Stimulated activated effector memory CD8-positive, alpha-beta T cell treated with anti-CD3 and anti-CD28 coated beads, Interleukin-12 subunit alpha, Interleukin-12 subunit beta, amount 100 ng/mL, for 72 hours (primary cell): ENCODE measurements around the gene TSGA10IP.

Source experiments
- ATAC-seq: fragments of 150-1000 bp; cut with Tn5 transposase; 2 replicates; pipeline ENCODE4 v1.10.0; 2021
- DNase-seq, 2 donors: peaks; one replicate each; pipeline ENCODE4 v3.0.0; 2021 to 2022; ENCODE audit warnings: low spot score in 2 of 2
- H3K27ac Mint-ChIP-seq: one replicate; pipeline ENCODE4 v1.8.0; 2022; ENCODE audit warnings: mild to moderate bottlenecking, mixed read lengths
- H3K36me3 Mint-ChIP-seq: one replicate; pipeline ENCODE4 v1.8.0; 2022; ENCODE audit warnings: mild to moderate bottlenecking, mixed read lengths
- H3K4me1 Mint-ChIP-seq: one replicate; pipeline ENCODE4 v1.8.0; 2022; ENCODE audit warnings: mixed read lengths
- H3K4me3 Mint-ChIP-seq: one replicate; pipeline ENCODE4 v1.8.0; 2022; ENCODE audit warnings: mild to moderate bottlenecking, mixed read lengths
- H3K9me3 Mint-ChIP-seq: one replicate; pipeline ENCODE4 v1.8.0; 2022; ENCODE audit warnings: mixed read lengths

Gene TSGA10IP

DNA sequence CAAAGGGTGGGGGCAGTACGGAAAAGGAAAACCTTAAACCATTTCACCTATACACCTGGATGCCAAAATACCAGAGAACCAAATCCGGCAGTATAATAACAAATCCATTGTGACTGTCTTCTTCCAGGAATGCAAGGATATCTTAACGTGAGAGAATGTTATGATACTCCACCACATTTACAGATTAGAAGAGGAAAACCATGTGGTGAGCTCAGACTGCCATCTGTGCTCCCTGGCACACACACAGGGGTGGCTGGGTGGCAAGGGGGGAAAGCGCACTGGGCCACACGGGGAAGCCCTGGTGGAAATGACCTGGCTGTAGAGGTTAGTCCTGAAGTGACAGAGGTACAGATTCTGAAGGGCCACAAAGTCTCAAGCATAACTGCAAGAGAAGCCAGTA lies 46.8 kb downstream of the TSGA10IP start:
- Mint-ChIP-seq H3K4me3 (no peak overlapping the region), H3K36me3 (peaks cover 35% of the 10 kb centered on the region), H3K9me3 (no peaks in the 10 kb centered on the region), H3K27ac (no peak overlapping the region), H3K4me1 (peaks cover 6% of the 10 kb centered on the region)
- no peak for DNase-seq
- no peak for ATAC-seq

DNA sequence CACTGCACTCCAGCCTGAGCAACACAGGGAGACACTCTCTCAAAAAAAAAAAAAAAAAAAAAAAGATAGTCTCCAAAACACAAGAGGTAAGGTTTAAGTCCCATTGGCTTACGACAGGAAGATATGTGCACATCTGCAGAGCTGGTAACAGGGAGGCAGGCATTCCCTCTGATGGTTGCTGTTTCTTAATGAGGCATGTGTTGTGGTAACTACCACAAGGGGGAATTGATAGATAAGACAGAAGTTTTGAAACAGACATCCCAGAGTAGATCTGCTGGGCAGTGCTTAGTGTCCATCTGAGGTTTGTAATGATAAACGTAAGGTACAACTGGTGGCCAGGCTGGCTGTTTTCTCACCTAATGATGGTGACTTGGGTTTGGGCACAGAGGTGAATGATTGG lies 52.0 kb downstream of the TSGA10IP start:
- Mint-ChIP-seq H3K4me1 (peaks cover 23% of the 10 kb centered on the region), H3K36me3 (peaks cover 68% of the 10 kb centered on the region), H3K4me3 (no peak overlapping the region), H3K27ac (no peak overlapping the region), H3K9me3 (no peaks in the 10 kb centered on the region)
- ATAC-seq (no peak), DNase-seq (no peak)

GRCh38 chr11:66001942-66002647 lies 56.8 kb downstream of the TSGA10IP start, which contains the start of the genes BANF1 and EIF1AD:
BANF1 (plus strand) TSS chr11:66002503; CDS start chr11:66003251, 748 bp downstream.
EIF1AD (minus strand) TSS chr11:66002157; CDS start chr11:66000389, 1,768 bp downstream.
- DNase-seq, result peak; percentile 90 to 98
- H3K4me1 Mint-ChIP-seq, result peaks cover 31% of the 10 kb centered on the region
- H3K4me3 Mint-ChIP-seq, result peak within 1 kb of the TSS; percentile 99
- peak within 1 kb of the TSS; percentile 96 for H3K27ac Mint-ChIP-seq
- H3K36me3 Mint-ChIP-seq, result peaks cover 85% of the 10 kb centered on the region
- peak; percentile 92 for ATAC-seq
- H3K9me3 Mint-ChIP-seq, result no peaks in the 10 kb centered on the region

GRCh38 chr11:66002648-66003225 lies 57.5 kb downstream of the TSGA10IP start:
- H3K9me3 Mint-ChIP-seq, result no peaks in the 10 kb centered on the region
- H3K4me3 Mint-ChIP-seq, result peak overlapping the region; percentile 99
- ATAC-seq (peak; percentile 81), DNase-seq (no peak)
- H3K4me1 Mint-ChIP-seq, result peaks cover 31% of the 10 kb centered on the region
- H3K36me3 Mint-ChIP-seq, result peaks cover 78% of the 10 kb centered on the region
- H3K27ac Mint-ChIP-seq, result peak overlapping the region; percentile 96

GRCh38 chr11:66003291-66003690 lies 58.0 kb downstream of the TSGA10IP start:
- Mint-ChIP-seq H3K9me3 (no peaks in the 10 kb centered on the region), H3K4me1 (peaks cover 28% of the 10 kb centered on the region), H3K36me3 (peaks cover 73% of the 10 kb centered on the region), H3K4me3 (peak overlapping the region; percentile 99), H3K27ac (peak overlapping the region; percentile 96)
- no peak for ATAC-seq
- DNase-seq, result no peak

GRCh38 chr11:66004186-66004585 lies 58.9 kb downstream of the TSGA10IP start:
- H3K4me1 Mint-ChIP-seq, result peaks cover 22% of the 10 kb centered on the region
- no peak for ATAC-seq
- no peaks in the 10 kb centered on the region for H3K9me3 Mint-ChIP-seq
- peak overlapping the region; percentile 99 for H3K4me3 Mint-ChIP-seq
- DNase-seq, result no peak
- peaks cover 64% of the 10 kb centered on the region for H3K36me3 Mint-ChIP-seq
- peak overlapping the region; percentile 43 for H3K27ac Mint-ChIP-seq

DNA sequence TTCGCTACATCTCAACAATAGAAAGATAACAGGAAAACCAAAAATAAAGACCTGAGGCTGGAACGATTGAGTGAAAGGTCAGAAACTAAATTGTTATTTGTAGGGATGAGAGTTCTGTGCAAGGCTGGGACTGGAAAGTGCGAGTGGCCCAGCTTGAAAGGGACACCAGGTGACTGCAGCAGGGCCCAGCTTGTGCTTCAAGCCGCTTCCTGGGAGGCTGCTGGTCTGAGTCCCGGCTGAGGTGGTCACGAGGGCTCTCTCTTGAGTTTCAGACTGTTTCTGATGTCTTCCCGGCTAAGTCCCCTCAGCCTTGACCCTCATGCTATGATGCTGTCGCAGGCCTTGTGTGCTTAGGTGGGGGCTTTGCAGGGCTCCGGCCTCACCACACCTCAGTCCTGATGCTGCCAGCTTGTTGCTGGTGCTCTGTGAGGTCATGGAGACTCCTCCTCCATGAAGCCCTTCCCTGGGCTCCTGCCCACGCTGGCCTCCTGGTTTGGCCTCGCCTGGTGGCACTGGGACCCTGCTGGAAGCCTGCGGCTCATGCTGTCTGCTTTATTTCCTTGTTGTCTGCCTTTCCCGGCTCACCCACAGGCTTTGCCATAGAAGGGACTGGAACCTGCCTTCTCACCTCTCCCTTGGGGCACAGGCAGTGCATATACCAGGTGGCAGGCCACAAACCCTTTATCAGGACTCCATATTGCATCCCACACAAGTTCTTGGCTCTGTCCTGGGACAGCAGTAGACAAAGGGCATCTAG lies 61.0 kb downstream of the TSGA10IP start:
- Mint-ChIP-seq H3K9me3 (no peaks in the 10 kb centered on the region), H3K36me3 (peaks cover 50% of the 10 kb centered on the region), H3K4me1 (peaks cover 8% of the 10 kb centered on the region), H3K27ac (peak overlapping the region; percentile 17), H3K4me3 (no peak overlapping the region)
- ATAC-seq (no peak), DNase-seq (no peak)

GRCh38 chr11:66006891-66007176 lies 61.6 kb downstream of the TSGA10IP start:
- Mint-ChIP-seq H3K4me3 (no peak overlapping the region), H3K4me1 (peaks cover 8% of the 10 kb centered on the region), H3K36me3 (peaks cover 46% of the 10 kb centered on the region), H3K27ac (no peak overlapping the region), H3K9me3 (no peaks in the 10 kb centered on the region)
- DNase-seq (no peak), ATAC-seq (no peak)

GRCh38 chr11:66007201-66007634 lies 61.9 kb downstream of the TSGA10IP start:
- ATAC-seq (no peak), DNase-seq (no peak)
- Mint-ChIP-seq H3K36me3 (peaks cover 42% of the 10 kb centered on the region), H3K4me3 (no peak overlapping the region), H3K4me1 (peaks cover 8% of the 10 kb centered on the region), H3K9me3 (no peaks in the 10 kb centered on the region), H3K27ac (peak overlapping the region; percentile 32)

- H3K4me1 Mint-ChIP-seq, result peaks cover 4% of the 10 kb centered on the region
- peak overlapping the region; percentile 32 for H3K27ac Mint-ChIP-seq
- peaks cover 34% of the 10 kb centered on the region for H3K36me3 Mint-ChIP-seq
- no peaks in the 10 kb centered on the region for H3K9me3 Mint-ChIP-seq
- DNase-seq (no peak), ATAC-seq (no peak)
- H3K4me3 Mint-ChIP-seq, result no peak overlapping the region
Measured at GRCh38 chr11:66008095-66008467, 62.8 kb downstream of the TSGA10IP start.

- no peak for DNase-seq
- Mint-ChIP-seq H3K27ac (no peak overlapping the region), H3K9me3 (no peaks in the 10 kb centered on the region), H3K4me3 (no peak overlapping the region), H3K36me3 (peaks cover 29% of the 10 kb centered on the region), H3K4me1 (no peaks in the 10 kb centered on the region)
- ATAC-seq, result no peak
Measured at GRCh38 chr11:66008468-66009101, 63.3 kb downstream of the TSGA10IP start.
